Measurements from ENCODE around the gene MIF4GD.

DNA sequence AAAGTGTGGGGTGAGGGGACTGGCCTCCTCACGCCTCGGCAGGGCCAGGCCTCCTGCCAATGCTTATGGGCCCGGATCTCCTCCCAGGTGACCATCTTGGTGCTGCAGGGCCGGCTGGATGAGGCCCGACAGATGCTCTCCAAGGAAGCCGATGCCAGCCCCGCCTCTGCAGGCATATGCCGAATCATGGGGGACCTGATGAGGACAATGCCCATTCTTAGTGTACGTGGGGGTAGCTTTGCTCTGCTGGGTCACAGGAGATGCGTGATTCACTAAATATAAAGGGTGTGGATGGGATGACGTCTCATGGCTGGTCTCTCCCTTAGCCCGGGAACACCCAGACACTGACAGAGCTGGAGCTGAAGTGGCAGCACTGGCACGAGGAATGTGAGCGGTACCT is 46.0 kb downstream of the MIF4GD start:
- TF ChIP-seq, protein P1, sequence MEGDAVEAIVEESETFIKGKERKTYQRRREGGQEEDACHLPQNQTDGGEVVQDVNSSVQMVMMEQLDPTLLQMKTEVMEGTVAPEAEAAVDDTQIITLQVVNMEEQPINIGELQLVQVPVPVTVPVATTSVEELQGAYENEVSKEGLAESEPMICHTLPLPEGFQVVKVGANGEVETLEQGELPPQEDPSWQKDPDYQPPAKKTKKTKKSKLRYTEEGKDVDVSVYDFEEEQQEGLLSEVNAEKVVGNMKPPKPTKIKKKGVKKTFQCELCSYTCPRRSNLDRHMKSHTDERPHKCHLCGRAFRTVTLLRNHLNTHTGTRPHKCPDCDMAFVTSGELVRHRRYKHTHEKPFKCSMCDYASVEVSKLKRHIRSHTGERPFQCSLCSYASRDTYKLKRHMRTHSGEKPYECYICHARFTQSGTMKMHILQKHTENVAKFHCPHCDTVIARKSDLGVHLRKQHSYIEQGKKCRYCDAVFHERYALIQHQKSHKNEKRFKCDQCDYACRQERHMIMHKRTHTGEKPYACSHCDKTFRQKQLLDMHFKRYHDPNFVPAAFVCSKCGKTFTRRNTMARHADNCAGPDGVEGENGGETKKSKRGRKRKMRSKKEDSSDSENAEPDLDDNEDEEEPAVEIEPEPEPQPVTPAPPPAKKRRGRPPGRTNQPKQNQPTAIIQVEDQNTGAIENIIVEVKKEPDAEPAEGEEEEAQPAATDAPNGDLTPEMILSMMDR (IDR thresholded peaks at IDR 0.05; ENCODE audit: low read depth, low read length, poor library complexity, severe bottlenecking) = no peak
- no peak for TF ChIP-seq EZH2phosphoT487 (IDR thresholded peaks at IDR 0.05; ENCODE audit: borderline replicate concordance, low read length)

Data from DOHH2 (cell line).